Mucosa of gallbladder (tissue), 1 donor: ENCODE data around the gene CNN2. TPM values are rescaled to one million over a fixed set of nuclear protein-coding genes. Genes with fewer than 3 reads are reported as not detected.
A peak's percentile ranks its signal among the peaks of the same experiment; 100 is the strongest.

Source experiments
- DNase-seq: peaks from one replicate; pipeline ENCODE4 v3.0.0-alpha.2; 2020; ENCODE audit warnings: low spot score
- total RNA-seq: library from RNA; stranded (reverse); gene quantifications from one replicate; pipeline ENCODE4 v1.2.1, GENCODE V29; 2021
- donor health status: DM: no; HTN: no; CAD: no.

Gene CNN2
- total RNA-seq, 1 donor from 2014 or later = 104 TPM

- DNase-seq = no peak
Observed at GRCh38 chr19:1049106-1049505, 22.7 kb downstream of the CNN2 start.

DNA sequence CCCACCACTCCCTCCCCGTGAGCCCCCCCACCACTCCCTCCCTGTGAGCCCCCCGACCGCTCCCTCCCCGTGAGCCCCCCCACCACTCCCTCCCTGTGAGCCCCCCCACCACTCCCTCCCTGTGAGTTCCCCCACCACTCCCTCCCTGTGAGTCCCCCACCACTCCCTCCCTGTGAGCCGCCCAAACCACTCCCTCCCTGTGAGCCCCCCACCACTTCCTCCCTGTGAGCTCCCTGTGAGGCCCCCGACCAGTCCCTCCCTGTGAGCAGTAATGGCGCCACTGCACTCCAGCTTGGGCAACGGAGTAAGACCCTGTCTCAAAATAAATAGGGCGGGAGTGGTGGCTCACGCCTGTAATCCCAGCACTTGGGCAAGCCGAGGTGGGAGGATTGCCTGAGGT lies 23.4 kb downstream of the CNN2 start:
- DNase-seq = no peak

- no peak for DNase-seq
Observed at GRCh38 chr19:1050989-1051788, 24.8 kb downstream of the CNN2 start.

- DNase-seq = no peak
Observed at GRCh38 chr19:1051791-1052190, 25.4 kb downstream of the CNN2 start.

DNA sequence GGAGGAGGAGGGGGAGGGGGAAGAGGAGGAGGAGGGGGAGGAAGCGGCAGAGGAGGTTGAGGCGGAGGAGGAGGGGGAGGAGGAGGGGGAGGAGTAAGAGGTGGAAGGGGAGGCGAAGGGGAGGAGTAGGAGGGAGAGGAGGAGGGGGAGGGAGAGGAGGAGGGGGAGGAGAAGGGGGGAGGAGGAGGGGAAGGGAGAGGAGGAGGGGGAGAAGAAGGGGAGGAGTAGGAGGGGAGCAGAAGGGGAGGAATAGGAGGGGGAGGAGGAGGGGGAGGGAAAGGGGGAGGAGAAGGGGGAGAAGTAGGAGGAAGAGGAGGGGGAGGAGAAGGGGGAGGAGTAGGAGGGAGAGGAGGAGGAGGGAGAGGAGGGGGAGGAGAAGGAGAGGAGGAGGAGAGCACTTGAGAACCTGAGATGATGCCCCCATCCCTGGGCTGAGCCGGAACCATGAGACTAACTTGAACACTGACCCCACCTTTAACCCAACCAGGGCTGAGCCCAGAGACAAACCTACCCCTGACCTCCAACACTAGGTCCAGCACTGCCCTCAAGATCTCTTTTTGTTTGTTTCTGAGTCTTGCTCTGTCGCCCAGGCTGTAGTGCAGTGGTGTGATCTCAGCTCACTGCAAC lies 26.1 kb downstream of the CNN2 start:
- DNase-seq = no peak

DNA sequence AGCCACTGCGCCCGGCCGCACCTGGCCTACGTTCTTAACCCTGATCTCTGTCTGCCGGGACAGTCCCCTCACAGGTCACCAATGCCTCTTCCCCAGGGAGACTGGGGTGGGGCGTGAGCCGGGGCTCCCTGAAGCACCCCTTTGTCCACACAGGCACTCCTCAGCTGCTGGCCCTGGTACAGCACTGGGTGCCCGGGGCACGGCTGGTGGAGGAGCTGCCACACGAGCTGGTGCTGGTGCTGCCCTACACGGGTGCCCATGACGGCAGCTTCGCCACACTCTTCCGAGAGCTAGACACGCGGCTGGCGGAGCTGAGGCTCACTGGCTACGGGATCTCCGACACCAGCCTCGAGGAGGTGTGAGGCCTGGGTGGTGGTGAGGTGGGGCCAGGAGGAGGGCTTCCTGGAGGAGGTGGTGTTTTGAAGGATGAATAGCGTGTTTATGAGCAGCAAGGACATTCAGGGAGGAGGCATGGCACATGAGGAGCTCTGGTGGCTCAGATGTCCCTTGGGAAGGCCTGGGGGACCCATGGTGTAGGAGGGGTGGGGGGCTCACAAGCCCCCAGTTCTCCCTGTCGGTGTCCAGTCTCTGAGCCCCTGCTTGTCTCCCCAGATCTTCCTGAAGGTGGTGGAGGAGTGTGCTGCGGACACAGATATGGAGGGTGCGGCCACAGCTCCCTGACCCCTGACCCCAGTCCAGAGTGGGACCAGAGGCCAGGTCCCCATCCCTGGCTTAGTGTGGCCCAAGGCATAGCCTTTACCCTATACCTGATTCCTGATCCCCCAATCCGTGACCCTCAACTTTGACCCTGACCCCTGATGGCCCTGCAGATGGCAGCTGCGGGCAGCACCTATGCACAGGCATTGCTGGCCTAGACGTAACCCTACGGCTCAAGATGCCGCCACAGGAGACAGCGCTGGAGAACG lies 27.0 kb downstream of the CNN2 start:
- DNase-seq = no peak

DNA sequence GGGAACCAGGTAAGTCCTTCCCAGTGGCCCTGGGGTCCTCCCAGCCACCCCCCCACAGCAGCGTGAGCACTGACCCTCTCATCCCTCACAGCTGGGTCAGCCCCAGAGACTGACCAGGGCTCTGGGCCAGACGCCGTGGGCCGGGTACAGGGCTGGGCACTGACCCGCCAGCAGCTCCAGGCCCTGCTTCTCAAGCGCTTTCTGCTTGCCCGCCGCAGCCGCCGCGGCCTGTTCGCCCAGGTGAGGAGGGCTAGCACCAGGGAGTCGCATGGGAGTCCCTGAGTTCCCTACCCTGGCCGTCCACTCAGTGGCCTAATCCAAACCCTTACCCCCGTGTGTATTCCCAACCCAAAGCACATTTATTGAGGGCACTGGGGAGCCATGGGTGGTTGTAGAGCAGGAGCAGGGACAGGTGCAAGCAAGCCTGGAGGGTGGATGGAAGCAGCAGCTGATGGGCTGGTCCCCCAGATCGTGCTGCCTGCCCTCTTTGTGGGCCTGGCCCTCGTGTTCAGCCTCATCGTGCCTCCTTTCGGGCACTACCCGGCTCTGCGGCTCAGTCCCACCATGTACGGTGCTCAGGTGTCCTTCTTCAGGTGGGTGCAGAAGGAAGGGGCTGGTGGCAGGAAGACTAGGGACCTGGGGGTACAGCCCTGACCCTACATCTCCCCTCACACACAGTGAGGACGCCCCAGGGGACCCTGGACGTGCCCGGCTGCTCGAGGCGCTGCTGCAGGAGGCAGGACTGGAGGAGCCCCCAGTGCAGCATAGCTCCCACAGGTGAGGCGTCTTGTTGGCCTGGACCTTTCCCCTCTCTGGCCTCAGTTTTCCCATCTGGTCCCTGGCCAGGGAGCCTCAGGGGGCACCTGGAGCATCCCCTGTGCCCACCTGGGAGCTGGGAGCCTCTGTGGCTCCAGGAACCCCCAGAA lies 28.0 kb downstream of the CNN2 start:
- DNase-seq = no peak

- no peak for DNase-seq
Observed at GRCh38 chr19:1055028-1055425, 28.6 kb downstream of the CNN2 start.

DNA sequence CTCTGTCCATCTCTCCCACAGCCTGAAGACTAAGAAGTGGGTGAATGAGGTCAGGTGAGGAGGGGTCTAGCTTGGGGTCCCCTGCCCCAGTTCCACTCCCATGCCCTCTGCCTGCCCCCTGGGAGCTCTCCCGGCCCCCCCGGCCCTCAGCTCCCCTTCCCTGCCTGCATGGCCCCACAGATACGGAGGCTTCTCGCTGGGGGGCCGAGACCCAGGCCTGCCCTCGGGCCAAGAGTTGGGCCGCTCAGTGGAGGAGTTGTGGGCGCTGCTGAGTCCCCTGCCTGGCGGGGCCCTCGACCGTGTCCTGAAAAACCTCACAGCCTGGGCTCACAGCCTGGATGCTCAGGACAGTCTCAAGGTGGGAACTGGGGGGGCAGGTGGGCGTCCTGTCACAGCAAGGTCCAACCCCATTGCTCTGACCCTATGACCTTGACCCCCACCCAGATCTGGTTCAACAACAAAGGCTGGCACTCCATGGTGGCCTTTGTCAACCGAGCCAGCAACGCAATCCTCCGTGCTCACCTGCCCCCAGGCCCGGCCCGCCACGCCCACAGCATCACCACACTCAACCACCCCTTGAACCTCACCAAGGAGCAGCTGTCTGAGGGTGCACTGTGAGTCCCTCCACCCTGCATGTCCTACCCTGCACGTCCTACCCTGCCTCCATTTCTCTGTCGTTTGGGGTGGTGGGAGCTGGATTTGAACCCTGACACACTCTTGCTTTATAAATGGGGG lies 29.6 kb downstream of the CNN2 start:
- DNase-seq = no peak

DNA sequence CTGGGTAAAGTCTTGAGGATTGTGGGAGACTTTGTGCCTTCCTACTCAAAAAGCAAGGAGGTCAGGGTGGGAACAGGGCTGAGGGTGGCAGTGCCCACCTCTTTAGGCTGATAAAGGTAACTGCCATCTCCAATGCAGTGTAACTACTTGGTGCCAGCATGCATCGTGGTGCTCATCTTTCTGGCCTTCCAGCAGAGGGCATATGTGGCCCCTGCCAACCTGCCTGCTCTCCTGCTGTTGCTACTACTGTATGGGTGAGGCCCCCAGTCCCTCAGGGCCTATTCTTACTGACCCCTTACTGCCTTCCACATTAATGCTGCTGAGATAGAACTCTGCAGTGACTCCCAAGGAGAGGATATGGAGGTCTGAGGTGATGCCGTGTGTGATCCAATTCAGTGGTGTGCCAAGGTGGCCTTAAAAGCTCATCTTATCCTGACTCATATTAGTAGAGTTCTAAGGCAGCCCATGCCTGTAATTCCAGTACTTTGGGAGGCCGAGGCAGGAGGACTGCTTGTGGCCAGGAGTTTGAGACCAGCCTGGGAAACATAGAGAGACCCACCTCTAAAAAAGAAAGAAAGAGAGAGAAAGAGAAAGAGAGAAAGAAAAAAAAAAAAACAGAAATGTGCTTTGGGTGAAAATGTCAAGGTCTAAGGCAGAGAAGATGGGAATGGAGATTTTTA lies 30.9 kb downstream of the CNN2 start:
- no peak for DNase-seq

DNA sequence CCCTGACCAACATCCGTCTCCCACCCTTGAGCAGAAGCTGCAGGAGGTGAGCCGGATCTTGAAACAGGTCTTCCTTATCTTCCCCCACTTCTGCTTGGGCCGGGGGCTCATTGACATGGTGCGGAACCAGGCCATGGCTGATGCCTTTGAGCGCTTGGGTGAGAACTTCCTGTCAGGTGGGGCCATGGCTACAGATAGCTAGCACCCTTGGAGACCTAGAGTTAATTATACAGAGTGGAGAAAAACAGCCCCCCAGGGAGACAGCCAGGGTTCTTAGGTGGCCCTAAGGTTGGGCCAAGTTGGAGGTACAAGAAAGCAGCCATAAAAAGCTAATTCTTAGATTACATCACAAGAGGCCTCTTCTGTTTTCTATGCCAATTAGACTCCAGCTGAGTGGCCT lies 31.7 kb downstream of the CNN2 start:
- no peak for DNase-seq

- no peak for DNase-seq
Observed at GRCh38 chr19:1060689-1061088, 34.3 kb downstream of the CNN2 start.

GRCh38 chr19:1061987-1062386 lies 35.6 kb downstream of the CNN2 start:
- DNase-seq = no peak

GRCh38 chr19:1062387-1063029 lies 36.1 kb downstream of the CNN2 start:
- no peak for DNase-seq

DNA sequence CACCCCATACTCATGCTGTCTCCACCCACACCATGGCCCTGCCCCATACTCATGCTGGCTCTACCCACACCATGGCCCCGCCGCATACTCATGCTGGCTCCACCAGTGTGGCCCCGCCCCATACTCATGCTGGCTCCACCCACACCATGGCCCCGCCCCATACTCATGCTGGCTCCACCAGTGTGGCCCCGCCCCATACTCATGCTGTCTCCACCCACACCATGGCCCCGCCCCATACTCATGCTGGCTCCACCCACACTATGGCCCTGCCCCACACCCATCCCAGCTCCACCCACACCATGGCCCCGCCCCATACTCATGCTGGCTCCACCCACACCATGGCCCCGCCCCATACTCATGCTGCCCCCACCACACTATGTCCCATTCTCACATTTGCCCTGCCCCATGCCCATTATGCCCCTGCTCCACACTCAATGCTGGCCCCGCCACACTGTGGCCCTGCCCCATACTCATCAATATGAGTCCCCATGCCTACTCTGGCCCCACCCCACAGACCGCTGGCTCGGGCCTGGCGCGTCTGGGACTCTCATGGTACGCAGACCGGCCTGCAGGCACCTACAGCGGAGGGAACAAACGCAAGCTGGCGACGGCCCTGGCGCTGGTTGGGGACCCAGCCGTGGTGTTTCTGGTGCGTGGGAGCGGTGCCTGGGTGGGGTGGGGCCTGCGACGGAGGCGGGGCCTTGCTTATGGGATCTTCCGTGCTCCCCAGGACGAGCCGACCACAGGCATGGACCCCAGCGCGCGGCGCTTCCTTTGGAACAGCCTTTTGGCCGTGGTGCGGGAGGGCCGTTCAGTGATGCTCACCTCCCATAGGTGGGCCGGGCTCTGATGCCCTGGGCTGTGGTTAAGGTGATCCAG lies 36.9 kb downstream of the CNN2 start:
- no peak for DNase-seq

DNA sequence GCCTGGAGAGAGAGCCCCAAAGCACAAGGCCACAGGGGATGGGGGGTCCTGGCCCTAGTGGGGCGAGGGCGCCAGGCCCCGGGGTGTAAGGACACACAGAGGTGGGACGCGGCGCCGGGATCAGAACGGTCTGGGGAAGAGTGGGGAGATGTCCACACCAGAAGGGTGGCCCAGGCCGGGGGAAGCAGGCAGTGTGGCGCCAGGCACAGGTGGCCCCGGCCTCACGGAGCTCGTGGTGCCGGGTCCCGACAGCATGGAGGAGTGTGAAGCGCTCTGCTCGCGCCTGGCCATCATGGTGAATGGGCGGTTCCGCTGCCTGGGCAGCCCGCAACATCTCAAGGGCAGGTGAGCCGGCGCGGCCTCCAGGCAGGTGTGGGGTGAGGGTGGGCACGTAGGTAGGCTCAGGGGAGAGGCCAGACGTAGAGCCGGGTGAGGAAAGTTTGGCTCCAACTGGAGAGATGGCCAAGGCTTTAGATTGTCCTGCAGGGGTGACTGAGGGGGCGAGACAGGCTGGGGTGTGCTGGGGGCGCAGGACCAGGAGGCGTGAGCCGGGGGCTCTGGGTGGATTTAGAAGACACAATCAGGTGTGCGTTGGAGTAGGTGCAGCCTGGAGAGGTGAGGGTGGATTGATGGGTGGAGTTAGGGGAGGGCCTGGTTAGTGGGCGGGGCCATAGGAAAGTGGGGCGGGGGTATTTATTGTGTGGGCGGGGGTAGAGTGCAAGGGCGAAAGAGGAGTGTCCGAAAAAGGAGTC lies 37.7 kb downstream of the CNN2 start:
- no peak for DNase-seq

- DNase-seq = peak; percentile 62
Observed at GRCh38 chr19:1064661-1065605, 38.5 kb downstream of the CNN2 start.
